GM21717 (cell line): Measurements from ENCODE around the gene NCOR1.
"Not testable (repeated sequence)": the region's sequence is repeated elsewhere in the genome, so short reads cannot be mapped to it uniquely, and the experiment has no call there.

Experiments
- ATAC-seq: cut with Tn5 transposase; IDR thresholded peaks from one replicate; pipeline ENCODE4 v1.9.1; 2021; ENCODE audit warnings: mild to moderate bottlenecking, moderate library complexity; ENCODE audit not compliant: unreplicated experiment

Gene NCOR1

GRCh38 chr17:16215273-16215964 is at the start of gene NCOR1:
Gene NCOR1, minus strand, starts transcription at chr17:16215534. Its CDS starts 20,965 bp downstream, at chr17:16194569.
- ATAC-seq: peak; percentile 62

GRCh38 chr17:16262201-16262600 is 46.9 kb upstream of the NCOR1 start:
- no peak for ATAC-seq

- no peak for ATAC-seq
These were observed 45.7 kb upstream of the NCOR1 start for GRCh38 chr17:16261049-16261448.

- no peak for ATAC-seq
These were observed 44.6 kb upstream of the NCOR1 start for GRCh38 chr17:16259926-16260325.

- no peak for ATAC-seq
These were observed 43.6 kb upstream of the NCOR1 start for GRCh38 chr17:16258901-16259300.

- no peak for ATAC-seq
These were observed 40.2 kb upstream of the NCOR1 start for GRCh38 chr17:16255481-16255921.

- ATAC-seq: no peak
These were observed 39.6 kb upstream of the NCOR1 start for GRCh38 chr17:16254773-16255400.

- ATAC-seq: no peak
These were observed 36.2 kb upstream of the NCOR1 start for GRCh38 chr17:16251556-16251955.

GRCh38 chr17:16251043-16251442 is 35.7 kb upstream of the NCOR1 start:
- no peak for ATAC-seq

- no peak for ATAC-seq
These were observed 35.3 kb upstream of the NCOR1 start for GRCh38 chr17:16250635-16251034.

GRCh38 chr17:16247586-16247984 is 32.3 kb upstream of the NCOR1 start:
- ATAC-seq: no peak

- ATAC-seq: no peak
These were observed 28.6 kb upstream of the NCOR1 start for GRCh38 chr17:16243801-16244567.

- no peak for ATAC-seq
These were observed 28.1 kb upstream of the NCOR1 start for GRCh38 chr17:16243385-16243784.

GRCh38 chr17:16241906-16242399 is 26.6 kb upstream of the NCOR1 start:
- no peak for ATAC-seq

GRCh38 chr17:16239931-16240330 is 24.6 kb upstream of the NCOR1 start:
- no peak for ATAC-seq

- ATAC-seq: no peak
These were observed 17.1 kb upstream of the NCOR1 start for GRCh38 chr17:16232391-16232790.

GRCh38 chr17:16229912-16230561 is 14.7 kb upstream of the NCOR1 start:
- not testable (repeated sequence) for ATAC-seq

- ATAC-seq: no peak
These were observed 7.1 kb upstream of the NCOR1 start for GRCh38 chr17:16222406-16222805.

- peak; percentile 42 for ATAC-seq
These were observed 1.8 kb upstream of the NCOR1 start, which contains the start of gene PIGL for GRCh38 chr17:16217002-16217635. Gene PIGL, plus strand, starts transcription at chr17:16217210. Its CDS starts 17 bp downstream, at chr17:16217227.

GRCh38 chr17:16216341-16217001 is 1.1 kb upstream of the NCOR1 start:
- not testable (repeated sequence) for ATAC-seq
